Activated CD8-positive, alpha-beta memory T cell treated with anti-CD3 and anti-CD28 coated beads, Interleukin-2, amount 10 ng/mL, durations not matched to agents 7 days and 5 days (primary cell): ENCODE results near the gene FXN. TPM values are rescaled to one million over a fixed set of nuclear protein-coding genes. Genes with fewer than 3 reads are reported as not detected.
A peak's percentile ranks its signal among the peaks of the same experiment; 100 is the strongest.

Source experiments
- ATAC-seq: fragments of 150-1000 bp; cut with Tn5 transposase; one replicate; pipeline ENCODE4 v1.10.0; 2021; ENCODE audit warnings: moderate library complexity
- CTCF ChIA-PET: fragments of 350-600 bp; sonication (Branson Sonifier 250); formaldehyde crosslinking; loops from one replicate; lab custom pipeline; 2021; ENCODE audit warnings: antibody characterized with exemption; lab: Charles Lee
- DNase-seq: peaks from one replicate; pipeline ENCODE4 v3.0.0-alpha.2; 2020
- H3K27ac Mint-ChIP-seq: one replicate; pipeline ENCODE4 v1.8.0; 2021; ENCODE audit warnings: mild to moderate bottlenecking, mixed read lengths
- H3K27me3 Mint-ChIP-seq: one replicate; pipeline ENCODE4 v1.8.0; 2021; ENCODE audit warnings: mixed read lengths
- H3K36me3 Mint-ChIP-seq: one replicate; pipeline ENCODE4 v1.8.0; 2021; ENCODE audit warnings: mild to moderate bottlenecking, mixed read lengths
- H3K4me1 Mint-ChIP-seq: one replicate; pipeline ENCODE4 v1.8.0; 2021; ENCODE audit warnings: mixed read lengths
- H3K4me3 Mint-ChIP-seq: one replicate; pipeline ENCODE4 v1.8.0; 2021; ENCODE audit warnings: mild to moderate bottlenecking, moderate library complexity, mixed read lengths
- H3K9me3 Mint-ChIP-seq: one replicate; pipeline ENCODE4 v1.8.0; 2022; ENCODE audit warnings: low read depth, mixed read lengths
- total RNA-seq, 2 experiments: library from RNA; stranded (reverse); gene quantifications; one replicate each; pipeline ENCODE4 v1.2.3, GENCODE V29; 2021

FXN gene
- total RNA-seq, 2 experiments from 2014 or later, result 19.9 to 33.9 TPM

DNA sequence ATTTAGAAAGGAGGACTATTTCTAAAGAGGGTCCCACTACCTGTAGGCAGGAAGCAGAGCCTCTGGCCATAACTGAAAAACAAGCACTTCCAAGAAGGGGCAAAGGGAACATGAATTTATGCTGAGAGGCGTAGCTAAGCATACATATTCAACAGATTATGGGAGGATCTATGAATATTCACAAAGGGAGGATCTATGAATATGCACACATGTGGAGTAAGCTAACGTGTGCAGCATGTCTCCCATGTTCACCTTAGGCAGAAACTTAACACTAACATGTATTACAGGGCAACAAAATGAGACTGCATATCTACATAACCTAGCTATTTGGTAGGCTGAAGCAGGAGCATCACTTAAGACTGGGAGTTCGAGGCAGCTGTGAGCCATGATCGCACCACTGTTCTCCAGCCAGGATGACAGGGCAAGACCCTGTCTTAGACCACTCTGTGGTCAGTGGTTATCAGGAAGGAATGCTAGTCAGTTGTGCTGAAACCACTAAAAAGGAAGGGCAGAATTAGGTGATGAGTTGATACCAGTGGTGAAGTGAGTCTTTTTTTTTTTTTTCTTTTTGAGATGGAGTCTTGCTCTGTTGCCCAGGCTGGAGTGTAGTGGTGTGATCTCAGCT is 20.8 kb downstream of the FXN start:
- H3K27ac Mint-ChIP-seq, result no peak overlapping the region
- DNase-seq (no peak), ATAC-seq (no peak)
- peaks cover 20% of the 10 kb centered on the region for H3K4me1 Mint-ChIP-seq
- H3K36me3 Mint-ChIP-seq, result peaks cover 18% of the 10 kb centered on the region
- H3K9me3 Mint-ChIP-seq, result no peaks in the 10 kb centered on the region
- CTCF ChIA-PET, result interaction anchor here (1.6 to 9.2 kb wide), 3 partner anchors 16 to 137 kb away, joined by 5 to 121 read pairs (median 36); partner anchors contain the start of gene FXN
- H3K4me3 Mint-ChIP-seq, result no peak overlapping the region
- H3K27me3 Mint-ChIP-seq, result no peaks in the 10 kb centered on the region

DNA sequence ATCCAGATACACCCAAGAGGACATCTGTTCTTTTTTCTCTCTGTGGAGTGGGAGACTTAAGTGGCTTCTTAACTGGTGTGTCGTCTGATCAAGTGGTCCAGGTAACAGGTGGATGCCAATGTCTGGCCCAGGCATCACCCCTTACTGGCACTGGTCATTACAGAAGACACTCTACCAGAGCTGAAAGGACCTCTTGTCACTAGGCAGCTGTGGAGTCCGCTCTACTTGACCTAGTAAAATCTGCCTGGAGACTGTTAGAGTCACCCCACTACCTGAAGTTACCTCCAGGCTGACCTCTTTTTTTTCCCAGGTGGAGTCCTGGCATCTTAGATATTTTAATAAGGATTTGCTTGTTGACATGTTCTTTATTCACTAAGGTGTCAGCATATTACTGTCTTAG is 22.5 kb downstream of the FXN start:
- H3K4me3 Mint-ChIP-seq, result no peak overlapping the region
- H3K9me3 Mint-ChIP-seq, result no peaks in the 10 kb centered on the region
- H3K36me3 Mint-ChIP-seq, result peaks cover 18% of the 10 kb centered on the region

DNA sequence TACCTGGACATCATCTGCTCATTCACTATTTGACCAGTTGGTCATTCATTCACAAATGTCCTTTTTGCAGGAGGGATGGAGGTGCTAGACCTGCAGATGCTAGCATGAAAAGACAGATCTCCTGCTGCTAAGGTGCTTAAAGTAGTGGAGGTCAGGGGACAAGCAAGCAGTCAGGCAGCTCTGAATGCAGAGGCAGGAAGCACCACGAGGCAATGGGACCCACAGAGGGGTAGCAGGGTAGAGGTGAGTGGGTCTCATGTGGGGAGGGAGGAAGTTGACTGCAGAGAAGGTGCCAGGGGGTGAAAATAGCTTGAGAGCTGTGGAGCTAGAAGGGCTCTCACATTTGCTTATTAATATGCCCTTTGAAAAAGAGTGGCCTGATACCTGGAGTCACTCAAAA is 25.2 kb downstream of the FXN start:
- peak overlapping the region; percentile 1 for H3K27ac Mint-ChIP-seq
- H3K36me3 Mint-ChIP-seq, result peaks cover 17% of the 10 kb centered on the region
- no peaks in the 10 kb centered on the region for H3K9me3 Mint-ChIP-seq
- H3K4me1 Mint-ChIP-seq, result peaks cover 20% of the 10 kb centered on the region
- no peak overlapping the region for H3K4me3 Mint-ChIP-seq
- no peak for DNase-seq
- H3K27me3 Mint-ChIP-seq, result no peaks in the 10 kb centered on the region
- CTCF ChIA-PET, result interaction anchor here (1.2 kb wide), 1 partner anchor 25 kb away, joined by 4 read pairs; the partner anchor contains the start of gene FXN
- peak; percentile 20 for ATAC-seq

More for the DNA sequence above, 22.5 kb downstream of the FXN start:
- ATAC-seq (no peak), DNase-seq (no peak)
- CTCF ChIA-PET, result interaction anchor here (9.2 kb wide), 1 partner anchor 135 kb away, joined by 121 read pairs; no protein-coding TSS in a partner anchor
- H3K4me1 Mint-ChIP-seq, result peaks cover 20% of the 10 kb centered on the region
- H3K27me3 Mint-ChIP-seq, result no peaks in the 10 kb centered on the region
- no peak overlapping the region for H3K27ac Mint-ChIP-seq

DNA sequence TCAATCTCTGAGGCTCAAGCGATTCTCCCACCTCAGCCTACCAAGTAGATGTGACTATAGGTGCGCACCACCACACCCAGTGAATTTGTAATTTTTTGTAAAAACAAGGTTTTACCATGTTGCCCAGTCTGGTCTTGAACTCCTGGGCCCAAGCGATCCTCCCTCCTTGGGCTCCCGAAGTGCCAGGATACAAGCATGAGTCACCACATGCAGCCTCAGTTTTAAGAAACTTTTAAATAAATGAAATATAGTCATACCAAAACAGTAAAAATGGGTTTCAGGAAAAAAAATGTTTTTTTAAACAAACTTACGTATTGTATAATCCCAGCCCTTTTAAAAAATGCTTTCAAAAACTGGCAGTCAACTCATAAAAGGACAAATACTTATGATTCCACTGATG is 26.6 kb downstream of the FXN start:
- Mint-ChIP-seq H3K27me3 (no peaks in the 10 kb centered on the region), H3K36me3 (peaks cover 12% of the 10 kb centered on the region), H3K9me3 (no peaks in the 10 kb centered on the region), H3K4me3 (no peak overlapping the region), H3K27ac (no peak overlapping the region), H3K4me1 (peaks cover 15% of the 10 kb centered on the region)
- ATAC-seq (no peak), DNase-seq (no peak)
- CTCF ChIA-PET, result no interaction called here

DNA sequence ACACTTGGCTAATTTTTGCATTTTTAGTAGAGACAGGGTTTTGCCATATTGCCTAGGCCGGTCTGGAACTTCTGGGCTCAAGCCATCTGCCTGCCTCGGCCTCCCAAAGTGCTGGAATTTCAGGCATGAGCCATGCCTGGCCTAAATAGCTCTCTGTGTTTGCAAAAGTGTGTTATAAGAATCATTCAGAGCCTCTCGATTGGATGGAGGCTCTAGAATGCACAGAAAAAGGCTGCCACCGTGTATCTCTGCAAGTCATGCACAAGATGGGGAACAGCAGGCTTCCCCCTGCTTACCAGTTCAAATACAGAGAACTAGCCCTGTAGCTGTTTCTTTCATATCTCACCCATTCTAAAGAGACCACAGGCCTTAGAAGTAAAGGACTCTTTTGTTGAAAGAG is 28.3 kb downstream of the FXN start:
- no peak overlapping the region for H3K4me3 Mint-ChIP-seq
- H3K36me3 Mint-ChIP-seq, result peaks cover 9% of the 10 kb centered on the region
- no peak for DNase-seq
- ATAC-seq, result no peak
- peaks cover 15% of the 10 kb centered on the region for H3K4me1 Mint-ChIP-seq
- no peaks in the 10 kb centered on the region for H3K9me3 Mint-ChIP-seq
- CTCF ChIA-PET, result interaction anchor here (1.2 to 1.7 kb wide), 2 partner anchors 8 to 129 kb away, joined by 4 read pairs; no protein-coding TSS in a partner anchor
- H3K27me3 Mint-ChIP-seq, result no peaks in the 10 kb centered on the region
- no peak overlapping the region for H3K27ac Mint-ChIP-seq

DNA sequence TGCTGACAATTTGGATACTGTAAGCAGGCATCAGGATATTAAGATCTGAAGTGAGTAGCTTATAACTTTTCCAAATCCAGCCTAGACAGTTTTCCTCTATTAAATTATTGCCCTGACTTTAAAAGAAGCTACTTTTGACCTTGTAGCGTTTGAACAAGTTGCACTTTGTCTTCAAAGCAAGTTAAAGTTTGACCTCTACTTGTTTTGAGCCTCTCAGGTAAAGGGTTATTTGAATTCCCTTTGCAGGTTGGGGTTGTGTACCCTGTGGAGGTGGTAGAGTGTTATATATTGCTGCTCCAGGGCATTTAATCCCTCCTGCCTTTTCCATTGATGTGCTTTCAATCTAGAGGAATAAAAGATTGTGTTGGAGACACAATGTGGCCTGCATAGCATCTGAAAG is 30.1 kb downstream of the FXN start:
- Mint-ChIP-seq H3K27ac (no peak overlapping the region), H3K36me3 (peaks cover 5% of the 10 kb centered on the region), H3K27me3 (no peaks in the 10 kb centered on the region), H3K4me1 (peaks cover 2% of the 10 kb centered on the region), H3K9me3 (no peaks in the 10 kb centered on the region), H3K4me3 (no peak overlapping the region)
- ATAC-seq, result no peak
- CTCF ChIA-PET, result no interaction called here
- DNase-seq, result no peak

DNA sequence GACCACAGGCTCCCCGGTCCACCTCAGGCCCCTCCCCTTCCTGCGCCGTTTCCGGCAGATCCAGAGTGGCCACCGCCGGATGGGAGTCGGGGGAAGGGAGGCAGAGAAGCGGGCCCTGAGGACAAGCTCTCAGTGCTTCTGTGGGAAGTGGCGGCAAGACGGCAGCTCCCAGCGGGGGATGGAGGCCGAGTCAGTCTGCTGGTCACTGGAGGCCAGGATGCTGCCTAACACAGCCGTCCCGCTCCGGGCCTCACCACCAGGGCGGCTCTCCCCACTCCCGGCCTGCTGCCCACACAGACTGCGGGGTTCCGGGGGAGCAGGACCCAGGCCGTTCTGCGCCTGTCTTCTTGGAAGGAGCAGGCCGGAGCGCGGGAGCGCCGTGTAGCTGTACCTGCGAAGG is 31.4 kb downstream of the FXN start:
- no peak overlapping the region for H3K4me3 Mint-ChIP-seq
- no peaks in the 10 kb centered on the region for H3K9me3 Mint-ChIP-seq
- CTCF ChIA-PET, result no interaction called here
- DNase-seq, result no peak
- no peak overlapping the region for H3K27ac Mint-ChIP-seq
- peaks cover 5% of the 10 kb centered on the region for H3K36me3 Mint-ChIP-seq
- no peak for ATAC-seq
- no peaks in the 10 kb centered on the region for H3K27me3 Mint-ChIP-seq
- H3K4me1 Mint-ChIP-seq, result no peaks in the 10 kb centered on the region

DNA sequence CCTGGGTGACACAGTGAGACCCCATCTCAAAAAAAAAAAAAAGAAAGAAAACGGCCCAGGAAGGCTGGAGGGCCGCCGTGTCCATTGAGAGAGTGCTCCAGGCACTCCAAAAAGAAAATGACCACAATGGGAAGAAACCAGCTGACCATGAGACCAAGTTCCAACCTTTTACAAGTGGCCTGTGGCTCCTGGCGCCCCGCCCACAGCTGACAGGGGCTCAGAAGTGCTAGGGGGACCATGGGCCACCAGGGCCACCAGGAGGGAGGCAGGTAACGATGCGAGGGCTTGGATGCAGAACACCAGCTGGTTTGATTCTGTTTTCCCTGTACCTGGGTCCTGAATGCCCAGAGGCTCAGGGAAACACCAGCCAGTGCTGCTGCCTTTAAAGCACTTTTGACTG is 34.6 kb downstream of the FXN start:
- ATAC-seq, result no peak
- Mint-ChIP-seq H3K4me3 (no peak overlapping the region), H3K27me3 (no peaks in the 10 kb centered on the region), H3K27ac (no peak overlapping the region), H3K36me3 (peaks cover 5% of the 10 kb centered on the region), H3K4me1 (no peaks in the 10 kb centered on the region), H3K9me3 (no peaks in the 10 kb centered on the region)
- CTCF ChIA-PET, result no interaction called here
- no peak for DNase-seq

DNA sequence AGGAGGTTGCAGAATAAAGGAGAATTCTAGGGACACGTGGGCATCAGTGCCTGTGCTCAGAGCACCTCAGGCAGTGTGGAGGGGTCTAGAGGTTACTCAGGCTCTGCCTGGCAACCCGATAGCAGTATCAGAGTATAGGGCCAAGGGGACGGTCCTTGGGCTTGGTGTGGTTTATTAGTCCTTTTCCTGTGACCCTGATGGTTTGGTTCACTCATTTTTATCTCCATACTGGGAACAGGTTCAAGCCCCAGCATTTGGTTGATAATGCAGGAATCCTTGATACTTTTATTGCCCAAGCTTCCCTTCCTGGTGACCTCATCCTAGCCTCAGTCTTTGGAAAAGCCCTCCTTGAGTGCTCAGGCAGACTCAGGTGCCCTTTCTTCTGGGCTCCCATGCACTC is 35.5 kb downstream of the FXN start:
- peaks cover 5% of the 10 kb centered on the region for H3K36me3 Mint-ChIP-seq
- CTCF ChIA-PET, result no interaction called here
- no peak for ATAC-seq
- DNase-seq, result no peak
- no peaks in the 10 kb centered on the region for H3K9me3 Mint-ChIP-seq
- H3K27ac Mint-ChIP-seq, result no peak overlapping the region
- no peaks in the 10 kb centered on the region for H3K27me3 Mint-ChIP-seq
- H3K4me3 Mint-ChIP-seq, result no peak overlapping the region
- no peaks in the 10 kb centered on the region for H3K4me1 Mint-ChIP-seq

DNA sequence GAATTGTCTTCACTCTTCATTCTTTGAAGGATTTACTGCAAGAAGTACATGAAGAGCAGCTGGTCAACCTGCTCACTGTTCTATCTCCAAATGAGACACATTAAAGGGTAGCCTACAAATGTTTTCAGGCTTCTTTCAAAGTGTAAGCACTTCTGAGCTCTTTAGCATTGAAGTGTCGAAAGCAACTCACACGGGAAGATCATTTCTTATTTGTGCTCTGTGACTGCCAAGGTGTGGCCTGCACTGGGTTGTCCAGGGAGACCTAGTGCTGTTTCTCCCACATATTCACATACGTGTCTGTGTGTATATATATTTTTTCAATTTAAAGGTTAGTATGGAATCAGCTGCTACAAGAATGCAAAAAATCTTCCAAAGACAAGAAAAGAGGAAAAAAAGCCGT is 37.6 kb downstream of the FXN start:
- Mint-ChIP-seq H3K9me3 (no peaks in the 10 kb centered on the region), H3K27me3 (no peaks in the 10 kb centered on the region), H3K27ac (no peak overlapping the region), H3K36me3 (peaks cover 1% of the 10 kb centered on the region), H3K4me1 (no peaks in the 10 kb centered on the region), H3K4me3 (no peak overlapping the region)
- ATAC-seq, result no peak
- CTCF ChIA-PET, result interaction anchor here (2.1 kb wide), 1 partner anchor 18 kb away, joined by 5 read pairs; no protein-coding TSS in a partner anchor
- no peak for DNase-seq

DNA sequence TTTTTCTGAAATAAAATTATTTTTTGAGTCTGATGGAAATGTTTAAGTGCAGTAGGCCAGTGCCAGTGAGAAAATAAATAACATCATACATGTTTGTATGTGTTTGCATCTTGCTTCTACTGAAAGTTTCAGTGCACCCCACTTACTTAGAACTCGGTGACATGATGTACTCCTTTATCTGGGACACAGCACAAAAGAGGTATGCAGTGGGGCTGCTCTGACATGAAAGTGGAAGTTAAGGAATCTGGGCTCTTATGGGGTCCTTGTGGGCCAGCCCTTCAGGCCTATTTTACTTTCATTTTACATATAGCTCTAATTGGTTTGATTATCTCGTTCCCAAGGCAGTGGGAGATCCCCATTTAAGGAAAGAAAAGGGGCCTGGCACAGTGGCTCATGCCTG is 39.2 kb downstream of the FXN start:
- H3K4me3 Mint-ChIP-seq, result no peak overlapping the region
- CTCF ChIA-PET, result no interaction called here
- no peaks in the 10 kb centered on the region for H3K9me3 Mint-ChIP-seq

DNA sequence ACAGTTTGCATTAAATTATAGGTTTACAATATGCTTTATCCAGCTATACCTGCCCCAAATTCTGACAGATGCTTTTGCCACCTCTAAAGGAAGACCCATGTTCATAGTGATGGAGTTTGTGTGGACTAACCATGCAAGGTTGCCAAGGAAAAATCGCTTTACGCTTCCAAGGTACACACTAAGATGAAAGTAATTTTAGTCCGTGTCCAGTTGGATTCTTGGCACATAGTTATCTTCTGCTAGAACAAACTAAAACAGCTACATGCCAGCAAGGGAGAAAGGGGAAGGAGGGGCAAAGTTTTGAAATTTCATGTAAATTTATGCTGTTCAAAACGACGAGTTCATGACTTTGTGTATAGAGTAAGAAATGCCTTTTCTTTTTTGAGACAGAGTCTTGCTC is 41.0 kb downstream of the FXN start:
- Mint-ChIP-seq H3K4me1 (no peaks in the 10 kb centered on the region), H3K9me3 (no peaks in the 10 kb centered on the region), H3K4me3 (no peak overlapping the region), H3K36me3 (peaks cover 8% of the 10 kb centered on the region), H3K27ac (no peak overlapping the region), H3K27me3 (no peaks in the 10 kb centered on the region)
- CTCF ChIA-PET, result interaction anchor here (1.5 kb wide), 1 partner anchor 41 kb away, joined by 3 read pairs; the partner anchor contains the start of gene FXN
- DNase-seq, result no peak
- no peak for ATAC-seq

More for the DNA sequence above, 39.2 kb downstream of the FXN start:
- H3K27me3 Mint-ChIP-seq, result no peaks in the 10 kb centered on the region
- H3K4me1 Mint-ChIP-seq, result no peaks in the 10 kb centered on the region
- H3K36me3 Mint-ChIP-seq, result peaks cover 7% of the 10 kb centered on the region
- no peak overlapping the region for H3K27ac Mint-ChIP-seq
- ATAC-seq (no peak), DNase-seq (no peak)

DNA sequence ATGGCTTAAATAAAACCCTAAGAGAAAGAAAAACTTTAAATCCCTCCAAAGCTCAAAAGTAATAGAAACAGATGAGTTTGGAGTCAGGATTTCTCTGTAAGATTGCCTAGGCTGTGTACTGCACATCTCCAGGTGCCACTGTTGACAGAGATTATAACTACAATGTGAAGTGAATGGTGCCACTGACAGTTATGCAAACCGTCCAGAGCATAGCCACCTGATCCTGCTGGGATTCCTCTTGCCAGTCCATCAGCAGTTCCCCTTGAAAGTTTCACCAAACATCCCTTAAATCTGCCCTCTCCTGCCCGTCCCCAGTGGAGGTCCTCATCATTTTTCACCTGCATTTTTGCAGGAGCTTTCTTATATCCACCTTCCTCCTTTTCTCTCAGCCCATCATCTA is 42.5 kb downstream of the FXN start:
- Mint-ChIP-seq H3K4me1 (no peaks in the 10 kb centered on the region), H3K9me3 (no peaks in the 10 kb centered on the region), H3K36me3 (peaks cover 7% of the 10 kb centered on the region), H3K27me3 (no peaks in the 10 kb centered on the region), H3K4me3 (no peak overlapping the region), H3K27ac (no peak overlapping the region)
- DNase-seq (no peak), ATAC-seq (no peak)
- CTCF ChIA-PET, result no interaction called here

DNA sequence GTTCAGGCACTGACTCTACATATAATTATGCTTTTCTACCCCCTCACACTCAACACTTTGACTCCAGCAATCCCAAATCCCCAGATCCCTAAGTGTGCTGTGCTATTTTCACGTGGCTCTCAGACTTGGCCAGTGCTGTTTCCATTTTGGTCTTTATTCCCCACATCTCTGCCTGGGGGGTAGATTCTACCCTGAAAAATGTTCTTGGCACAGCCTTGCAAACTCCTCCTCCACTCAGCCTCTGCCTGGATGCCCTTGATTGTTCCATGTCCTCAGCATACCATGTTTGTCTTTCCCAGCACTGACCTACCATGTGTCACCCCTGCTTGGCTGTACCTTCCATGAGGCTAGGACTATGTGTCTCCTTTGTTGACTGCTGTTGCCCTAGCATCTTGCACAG is 43.0 kb downstream of the FXN start:
- CTCF ChIA-PET, result no interaction called here
- Mint-ChIP-seq H3K36me3 (peaks cover 7% of the 10 kb centered on the region), H3K27ac (no peak overlapping the region), H3K9me3 (no peaks in the 10 kb centered on the region), H3K27me3 (no peaks in the 10 kb centered on the region), H3K4me1 (no peaks in the 10 kb centered on the region), H3K4me3 (no peak overlapping the region)
- ATAC-seq (no peak), DNase-seq (no peak)
